Measurements from ENCODE around the gene FAM53C.
"Not testable (repeated sequence)": the region's sequence is repeated elsewhere in the genome, so short reads cannot be mapped to it uniquely, and the experiment has no call there.

FAM53C gene

DNA sequence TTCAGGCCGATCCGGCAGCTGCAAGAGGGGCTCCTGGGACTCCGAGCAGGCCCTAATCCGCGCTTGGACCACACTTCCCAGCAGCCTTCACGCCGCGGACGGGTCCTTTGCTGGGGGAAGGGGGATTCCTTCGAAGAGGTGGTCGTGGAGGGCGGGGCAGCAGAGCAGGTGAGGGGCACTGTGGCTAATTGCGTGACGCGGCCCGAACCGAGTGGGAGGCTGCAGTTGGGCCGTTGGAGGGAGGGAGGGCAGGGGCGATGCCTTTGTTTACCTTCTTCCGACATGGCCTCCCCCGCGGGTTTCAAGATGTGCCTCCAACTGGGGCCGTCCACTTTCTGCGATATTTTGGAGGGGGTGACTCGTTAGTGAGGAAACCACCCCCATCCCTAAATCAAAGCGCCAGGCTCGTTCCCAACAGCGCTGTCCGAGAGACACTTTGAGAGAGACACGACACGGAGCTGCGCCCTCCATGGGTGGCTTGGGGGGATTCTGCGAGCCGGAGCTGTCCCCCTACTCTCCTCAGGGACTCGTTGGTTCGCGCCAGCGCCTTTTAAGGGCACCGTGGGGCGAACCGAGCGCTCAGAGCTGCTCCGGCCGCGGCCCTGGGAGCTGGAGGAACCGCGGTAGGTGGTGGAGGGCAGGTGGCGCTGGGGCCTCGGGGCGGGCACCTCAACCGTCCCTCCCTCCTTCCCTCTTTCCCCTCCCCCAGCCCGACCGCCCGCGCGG, at the start of gene FAM53C:
FAM53C (plus strand) TSS at position 582 of the 726 bp plus-strand sequence. CDS start 3,070 bp downstream, outside the sequence.
- DNase-seq, result peak; percentile 94

DNA sequence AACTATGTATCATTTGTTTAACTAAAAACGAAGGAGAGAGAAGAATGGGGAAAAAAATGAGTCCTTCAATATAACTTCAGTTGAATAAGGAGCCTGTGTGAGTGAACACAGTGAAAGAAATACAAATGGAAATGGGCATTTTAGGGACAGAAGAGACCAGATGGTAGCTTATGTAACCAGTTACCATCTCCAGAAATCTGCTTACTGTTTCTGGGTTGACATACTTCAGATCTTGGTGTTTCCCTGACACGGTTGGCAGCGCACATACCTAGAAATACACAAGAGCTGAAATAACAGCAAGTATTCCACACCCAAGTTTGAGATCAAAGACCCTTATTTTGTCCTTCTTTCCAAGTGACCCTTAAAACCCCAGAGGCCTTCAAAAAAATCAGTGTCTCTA, 48.8 kb upstream of the FAM53C start:
- DNase-seq, result no peak

GRCh38 chr5:138303372-138303771, 34.7 kb upstream of the FAM53C start:
- no peak for DNase-seq

DNA sequence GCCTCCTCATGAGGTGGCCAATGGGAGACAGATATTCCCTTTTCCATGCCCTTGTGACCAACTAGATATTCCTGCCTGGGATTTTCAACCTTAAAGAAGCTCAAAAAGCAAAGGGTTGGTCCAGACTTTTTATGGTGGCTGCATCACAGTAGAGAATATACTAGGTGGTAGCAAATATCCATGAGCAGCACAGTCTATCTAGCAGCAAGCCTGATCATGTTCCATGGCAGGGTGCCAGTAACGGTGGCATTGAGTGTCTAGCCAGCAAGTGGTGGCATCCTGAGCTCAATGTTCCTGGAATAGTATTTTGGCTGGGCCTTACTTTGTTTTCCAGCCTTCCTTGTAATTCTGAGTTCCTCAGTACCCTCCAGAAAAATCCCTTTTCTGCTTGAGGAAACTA, 32.3 kb upstream of the FAM53C start:
- no peak for DNase-seq

DNA sequence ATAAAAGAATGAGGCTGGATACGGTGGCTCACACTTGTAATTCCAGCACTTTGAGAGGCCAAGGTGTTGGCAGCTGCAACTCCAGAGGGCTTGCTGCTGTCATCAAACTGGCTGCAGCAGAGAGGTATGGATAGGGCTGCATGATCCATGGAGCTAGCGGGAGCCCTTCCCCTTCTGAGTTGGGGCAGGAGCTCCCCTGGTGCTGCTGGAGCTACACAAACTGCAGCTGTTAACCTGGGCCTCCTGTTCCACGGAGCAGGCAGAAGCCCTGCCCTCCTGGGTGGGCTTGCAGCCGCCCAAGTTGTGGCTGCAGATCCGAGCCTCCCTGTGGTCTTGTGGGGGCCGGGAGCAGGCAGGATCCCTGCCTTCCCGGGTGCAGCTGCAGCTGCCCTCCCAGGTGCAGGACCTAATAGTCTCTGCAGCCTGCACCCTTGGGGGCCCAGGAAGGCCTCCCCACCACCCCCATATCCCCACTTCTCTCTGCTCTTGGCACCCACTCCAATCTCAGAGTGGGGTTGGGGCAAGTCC, 22.3 kb upstream of the FAM53C start:
- no peak for DNase-seq

- no peak for DNase-seq
Measured at GRCh38 chr5:138316355-138316754, 21.7 kb upstream of the FAM53C start.

DNA sequence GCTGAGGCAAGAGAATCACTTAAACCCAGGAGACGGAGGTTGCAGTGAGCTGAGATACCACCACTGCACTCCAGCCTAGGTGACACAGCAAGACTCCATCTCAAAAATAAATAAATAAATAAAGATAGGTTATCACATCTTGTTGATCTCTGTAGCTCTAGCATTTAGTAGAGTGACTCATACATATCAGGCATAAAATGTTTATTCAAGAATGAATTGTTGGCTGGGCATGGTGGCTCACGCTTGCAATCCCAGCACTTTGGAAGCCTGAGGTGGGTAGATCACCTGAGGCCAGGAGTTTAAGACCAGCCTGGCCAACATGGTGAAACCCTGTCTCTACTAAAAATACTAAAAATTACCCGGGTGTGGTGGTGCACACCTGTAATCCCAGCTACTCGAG, 19.9 kb upstream of the FAM53C start:
- not testable (repeated sequence) for DNase-seq

- DNase-seq, result no peak
Measured at GRCh38 chr5:138330813-138331448, 7.1 kb upstream of the FAM53C start.

- peak; percentile 98 for DNase-seq
Measured at GRCh38 chr5:138331449-138332368, 6.4 kb upstream of the FAM53C start, which contains the start of gene CDC25C. Gene CDC25C, minus strand, starts transcription at chr5:138331804. Its CDS starts 624 bp downstream, at chr5:138331180.

- no peak for DNase-seq
Measured at GRCh38 chr5:138334867-138335447, 3.1 kb upstream of the FAM53C start.

- DNase-seq, result peak; percentile 83
Measured at GRCh38 chr5:138336952-138337684, 948 bp upstream of the FAM53C start.

DNA sequence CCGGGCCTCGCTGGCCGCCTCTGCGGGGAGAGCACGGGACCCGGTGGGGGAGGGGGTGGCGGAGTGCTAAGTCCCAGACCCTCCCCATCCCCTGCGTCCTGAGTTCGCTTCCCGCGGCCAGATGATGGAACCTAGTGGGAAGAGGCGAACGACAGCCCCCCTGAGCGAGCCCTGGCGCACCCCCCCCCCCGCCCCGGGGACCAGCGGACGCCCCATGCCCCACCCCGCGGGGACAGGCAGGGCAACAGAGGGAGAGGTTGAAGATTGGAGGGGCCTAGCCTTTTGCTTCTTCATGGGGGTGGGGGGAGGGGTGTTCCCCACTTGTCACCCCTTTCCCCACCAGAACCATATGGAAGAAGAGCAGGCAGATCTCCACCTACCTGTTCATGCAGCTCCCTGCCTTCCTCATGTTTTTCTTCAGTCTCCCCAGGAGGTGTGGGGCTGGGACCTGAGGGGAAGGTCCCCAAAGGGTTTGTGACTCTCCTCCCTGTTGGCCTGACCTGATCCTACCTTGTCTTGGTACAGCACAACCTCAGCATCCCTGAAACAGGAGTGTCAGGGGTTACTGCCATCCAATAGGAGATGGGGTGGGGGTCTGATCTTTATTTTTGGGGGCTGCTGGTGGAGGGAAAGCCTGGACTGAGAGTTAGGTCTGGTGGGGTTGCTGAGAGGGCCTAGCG, 485 bp downstream of the FAM53C start:
- no peak for DNase-seq

GRCh38 chr5:138339091-138339456, 1.0 kb downstream of the FAM53C start:
- no peak for DNase-seq

DNA sequence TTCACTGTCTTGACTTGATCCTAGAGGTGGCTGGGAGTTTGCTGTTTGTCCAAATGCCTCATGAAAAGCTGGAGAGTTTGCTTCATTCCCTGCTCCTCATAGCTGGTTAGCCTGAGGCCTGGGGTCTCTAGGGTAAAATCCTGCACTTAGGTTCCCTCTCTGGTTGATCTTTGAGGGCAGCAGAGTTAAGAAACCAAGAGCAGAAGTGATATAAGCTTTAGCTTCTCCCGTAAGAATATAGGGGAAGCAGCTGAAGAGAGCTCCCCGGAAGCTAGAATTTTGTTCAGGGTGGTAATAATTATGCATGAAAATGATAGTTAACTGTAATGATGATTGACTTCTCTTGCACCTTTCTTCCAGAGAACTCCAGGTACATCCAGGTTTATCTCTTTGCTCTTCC, 1.4 kb downstream of the FAM53C start:
- no peak for DNase-seq

DNA sequence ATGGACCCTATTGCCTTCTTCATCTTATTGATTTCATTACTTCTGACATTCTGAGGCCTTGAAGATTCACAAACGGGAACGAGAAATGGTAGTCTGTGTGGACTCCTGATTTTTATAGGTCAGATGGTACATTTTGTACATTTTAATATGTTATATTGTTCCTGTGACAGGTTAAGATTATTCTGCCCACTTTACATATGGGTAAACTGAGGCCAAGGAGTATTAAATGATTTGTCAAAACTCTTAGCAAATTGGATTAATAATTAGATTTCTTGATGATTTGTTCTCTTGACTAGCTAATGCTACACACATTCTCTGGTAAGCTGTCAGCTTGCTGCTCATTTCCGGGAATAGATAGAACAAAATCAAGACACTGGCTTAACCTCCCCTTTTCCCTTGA, 1.9 kb downstream of the FAM53C start:
- no peak for DNase-seq

DNA sequence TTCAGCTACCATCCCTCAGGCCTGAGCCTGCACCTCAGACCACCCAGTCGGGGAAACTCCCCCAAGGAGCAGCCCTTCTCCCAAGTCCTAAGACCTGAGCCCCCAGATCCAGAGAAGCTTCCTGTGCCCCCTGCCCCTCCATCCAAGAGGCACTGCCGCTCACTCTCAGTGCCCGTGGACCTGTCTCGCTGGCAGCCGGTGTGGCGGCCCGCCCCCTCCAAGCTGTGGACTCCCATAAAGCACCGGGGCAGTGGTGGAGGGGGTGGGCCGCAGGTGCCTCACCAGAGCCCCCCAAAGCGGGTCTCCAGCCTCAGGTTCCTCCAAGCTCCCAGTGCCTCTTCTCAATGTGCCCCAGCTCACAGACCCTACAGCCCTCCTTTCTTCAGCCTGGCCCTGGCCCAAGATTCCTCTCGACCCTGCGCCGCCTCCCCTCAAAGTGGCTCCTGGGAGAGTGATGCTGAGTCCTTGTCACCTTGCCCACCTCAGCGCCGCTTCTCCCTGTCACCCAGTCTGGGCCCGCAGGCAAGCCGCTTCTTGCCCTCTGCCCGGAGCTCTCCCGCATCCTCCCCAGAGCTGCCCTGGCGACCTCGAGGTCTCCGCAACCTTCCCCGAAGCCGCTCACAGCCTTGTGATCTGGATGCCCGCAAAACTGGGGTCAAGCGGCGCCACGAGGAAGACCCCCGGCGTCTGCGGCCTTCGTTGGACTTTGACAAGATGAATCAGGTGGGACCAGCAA, 7.0 kb downstream of the FAM53C start:
- DNase-seq, result no peak

- no peak for DNase-seq
Measured at GRCh38 chr5:138346889-138347288, 8.8 kb downstream of the FAM53C start.

GRCh38 chr5:138349852-138350562, 11.9 kb downstream of the FAM53C start:
- DNase-seq, result no peak

- no peak for DNase-seq
Measured at GRCh38 chr5:138350563-138350890, 12.5 kb downstream of the FAM53C start.

DNA sequence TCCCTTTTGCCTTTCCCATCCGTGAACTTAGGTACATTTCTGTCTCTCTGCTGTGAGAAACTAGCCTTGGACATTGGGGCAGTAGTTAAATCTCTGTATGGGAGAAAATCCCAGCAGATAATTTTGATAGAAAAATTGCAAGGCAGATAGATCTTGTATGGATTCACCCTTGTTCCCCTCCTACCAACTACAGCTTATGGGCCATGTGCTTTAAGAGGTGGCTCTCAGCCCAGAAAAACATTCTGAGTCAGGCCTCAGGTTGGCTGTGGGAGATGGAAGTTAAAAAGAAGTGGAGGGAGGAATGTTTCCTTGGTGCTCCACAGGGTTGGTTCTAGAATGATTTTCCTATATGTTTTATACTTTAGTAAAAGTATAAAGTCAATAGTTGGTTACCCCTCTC, 13.0 kb downstream of the FAM53C start:
- no peak for DNase-seq

Data from CD4-positive, alpha-beta T cell treated with Interleukin-12 subunit alpha and Interleukin-12 subunit beta, for 1 hour (primary cell).